ENCODE results near the gene ADD2.

DNA sequence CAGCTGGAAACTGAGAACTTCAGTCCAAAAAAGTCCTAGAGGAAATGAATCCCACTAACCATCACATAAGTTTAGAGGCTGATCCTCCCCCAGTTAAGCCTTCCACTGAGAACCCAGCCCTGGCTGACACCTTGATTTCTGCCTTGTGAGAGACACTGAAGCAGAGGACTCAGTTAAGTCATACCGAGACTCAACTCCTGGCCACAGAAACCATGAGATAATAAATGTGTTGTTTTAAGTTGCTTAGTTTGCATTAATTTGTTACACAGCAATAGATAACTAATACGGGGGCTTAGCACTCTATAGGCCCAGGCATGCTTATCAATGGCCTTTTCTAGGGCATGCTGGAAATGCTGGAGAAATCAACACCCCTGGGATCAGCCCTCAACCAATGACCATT is 3.4 kb upstream of the ADD2 start:
- TF ChIP-seq, protein P1, sequence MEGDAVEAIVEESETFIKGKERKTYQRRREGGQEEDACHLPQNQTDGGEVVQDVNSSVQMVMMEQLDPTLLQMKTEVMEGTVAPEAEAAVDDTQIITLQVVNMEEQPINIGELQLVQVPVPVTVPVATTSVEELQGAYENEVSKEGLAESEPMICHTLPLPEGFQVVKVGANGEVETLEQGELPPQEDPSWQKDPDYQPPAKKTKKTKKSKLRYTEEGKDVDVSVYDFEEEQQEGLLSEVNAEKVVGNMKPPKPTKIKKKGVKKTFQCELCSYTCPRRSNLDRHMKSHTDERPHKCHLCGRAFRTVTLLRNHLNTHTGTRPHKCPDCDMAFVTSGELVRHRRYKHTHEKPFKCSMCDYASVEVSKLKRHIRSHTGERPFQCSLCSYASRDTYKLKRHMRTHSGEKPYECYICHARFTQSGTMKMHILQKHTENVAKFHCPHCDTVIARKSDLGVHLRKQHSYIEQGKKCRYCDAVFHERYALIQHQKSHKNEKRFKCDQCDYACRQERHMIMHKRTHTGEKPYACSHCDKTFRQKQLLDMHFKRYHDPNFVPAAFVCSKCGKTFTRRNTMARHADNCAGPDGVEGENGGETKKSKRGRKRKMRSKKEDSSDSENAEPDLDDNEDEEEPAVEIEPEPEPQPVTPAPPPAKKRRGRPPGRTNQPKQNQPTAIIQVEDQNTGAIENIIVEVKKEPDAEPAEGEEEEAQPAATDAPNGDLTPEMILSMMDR (IDR thresholded peaks at IDR 0.05) = no peak
- no peak for TF ChIP-seq POLR2A (IDR thresholded peaks at IDR 0.05)
